Measurements from ENCODE around the gene SLC39A9.

DNA sequence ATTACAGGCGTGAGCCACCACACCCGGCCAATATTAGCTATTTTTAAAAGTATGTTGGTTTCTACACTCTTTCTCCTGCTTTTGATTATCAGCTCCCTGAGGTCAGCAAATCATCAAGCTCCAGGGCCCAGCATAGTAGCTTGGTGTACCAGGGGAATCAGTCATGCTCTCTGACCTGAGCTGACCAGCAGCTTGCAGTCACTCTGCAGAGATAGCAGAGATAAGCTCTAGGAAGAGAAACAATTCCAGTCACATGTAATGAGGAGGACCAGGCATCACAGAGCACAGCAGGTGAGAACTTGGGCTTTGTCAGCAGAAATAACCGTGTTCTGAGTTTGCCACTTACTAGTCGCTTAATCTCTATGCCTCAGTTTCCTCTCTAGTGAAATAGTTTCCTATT lies 94.5 kb downstream of the SLC39A9 start:
- no peak for TF ChIP-seq POLR2A (IDR thresholded peaks at IDR 0.05)
- TF ChIP-seq, protein P1, sequence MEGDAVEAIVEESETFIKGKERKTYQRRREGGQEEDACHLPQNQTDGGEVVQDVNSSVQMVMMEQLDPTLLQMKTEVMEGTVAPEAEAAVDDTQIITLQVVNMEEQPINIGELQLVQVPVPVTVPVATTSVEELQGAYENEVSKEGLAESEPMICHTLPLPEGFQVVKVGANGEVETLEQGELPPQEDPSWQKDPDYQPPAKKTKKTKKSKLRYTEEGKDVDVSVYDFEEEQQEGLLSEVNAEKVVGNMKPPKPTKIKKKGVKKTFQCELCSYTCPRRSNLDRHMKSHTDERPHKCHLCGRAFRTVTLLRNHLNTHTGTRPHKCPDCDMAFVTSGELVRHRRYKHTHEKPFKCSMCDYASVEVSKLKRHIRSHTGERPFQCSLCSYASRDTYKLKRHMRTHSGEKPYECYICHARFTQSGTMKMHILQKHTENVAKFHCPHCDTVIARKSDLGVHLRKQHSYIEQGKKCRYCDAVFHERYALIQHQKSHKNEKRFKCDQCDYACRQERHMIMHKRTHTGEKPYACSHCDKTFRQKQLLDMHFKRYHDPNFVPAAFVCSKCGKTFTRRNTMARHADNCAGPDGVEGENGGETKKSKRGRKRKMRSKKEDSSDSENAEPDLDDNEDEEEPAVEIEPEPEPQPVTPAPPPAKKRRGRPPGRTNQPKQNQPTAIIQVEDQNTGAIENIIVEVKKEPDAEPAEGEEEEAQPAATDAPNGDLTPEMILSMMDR (IDR thresholded peaks at IDR 0.05), result no peak
